ENCODE data around the gene SUN3.

Gene SUN3

GRCh38 chr7:48059706-48060105 is 30.8 kb upstream of the SUN3 start:
- in situ Hi-C loops (cut with MboI; ENCODE audit: low pct_unique_long_range_greater_than_20kb, low sequenced_read_pairs, unreplicated experiment): no loop called here
- DNase-seq (ENCODE audit: low spot score): no peak
- TF ChIP-seq, protein P1, sequence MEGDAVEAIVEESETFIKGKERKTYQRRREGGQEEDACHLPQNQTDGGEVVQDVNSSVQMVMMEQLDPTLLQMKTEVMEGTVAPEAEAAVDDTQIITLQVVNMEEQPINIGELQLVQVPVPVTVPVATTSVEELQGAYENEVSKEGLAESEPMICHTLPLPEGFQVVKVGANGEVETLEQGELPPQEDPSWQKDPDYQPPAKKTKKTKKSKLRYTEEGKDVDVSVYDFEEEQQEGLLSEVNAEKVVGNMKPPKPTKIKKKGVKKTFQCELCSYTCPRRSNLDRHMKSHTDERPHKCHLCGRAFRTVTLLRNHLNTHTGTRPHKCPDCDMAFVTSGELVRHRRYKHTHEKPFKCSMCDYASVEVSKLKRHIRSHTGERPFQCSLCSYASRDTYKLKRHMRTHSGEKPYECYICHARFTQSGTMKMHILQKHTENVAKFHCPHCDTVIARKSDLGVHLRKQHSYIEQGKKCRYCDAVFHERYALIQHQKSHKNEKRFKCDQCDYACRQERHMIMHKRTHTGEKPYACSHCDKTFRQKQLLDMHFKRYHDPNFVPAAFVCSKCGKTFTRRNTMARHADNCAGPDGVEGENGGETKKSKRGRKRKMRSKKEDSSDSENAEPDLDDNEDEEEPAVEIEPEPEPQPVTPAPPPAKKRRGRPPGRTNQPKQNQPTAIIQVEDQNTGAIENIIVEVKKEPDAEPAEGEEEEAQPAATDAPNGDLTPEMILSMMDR (IDR thresholded peaks at IDR 0.05; ENCODE audit: extremely low read depth, insufficient read depth, missing control alignments): no peak

- no peak for DNase-seq (ENCODE audit: low spot score)
- in situ Hi-C loops (cut with MboI; ENCODE audit: low pct_unique_long_range_greater_than_20kb, low sequenced_read_pairs, unreplicated experiment): no loop called here
- TF ChIP-seq, protein P1 (IDR thresholded peaks at IDR 0.05; ENCODE audit: extremely low read depth, insufficient read depth, missing control alignments): no peak
Observed at GRCh38 chr7:48058990-48059389, 30.1 kb upstream of the SUN3 start.

GRCh38 chr7:48053736-48054135 is 24.8 kb upstream of the SUN3 start:
- TF ChIP-seq, protein P1 (IDR thresholded peaks at IDR 0.05; ENCODE audit: extremely low read depth, insufficient read depth, missing control alignments): no peak
- no peak for DNase-seq (ENCODE audit: low spot score)

DNA sequence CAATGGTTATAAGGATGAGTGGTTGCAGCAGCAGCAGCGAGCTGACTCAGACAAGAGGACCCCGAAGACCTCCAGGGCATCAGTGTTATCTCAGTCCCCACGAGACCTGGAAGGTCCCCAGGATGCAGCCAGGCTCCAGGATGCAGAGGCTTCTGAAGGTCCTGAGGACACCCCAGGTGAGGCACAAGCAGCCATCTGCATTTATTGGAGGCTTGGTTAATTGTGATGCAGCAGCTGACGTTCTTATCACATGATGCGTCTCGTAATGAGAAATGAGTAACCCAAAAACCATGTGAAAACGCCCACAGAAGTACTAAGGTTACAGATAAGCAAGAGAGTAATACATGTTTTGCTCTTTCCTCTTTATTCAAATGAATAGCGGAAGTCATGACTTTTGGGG is 23.8 kb upstream of the SUN3 start:
- TF ChIP-seq, protein P1 (IDR thresholded peaks at IDR 0.05; ENCODE audit: extremely low read depth, insufficient read depth, missing control alignments): no peak
- in situ Hi-C loops (cut with MboI; ENCODE audit: low pct_unique_long_range_greater_than_20kb, low sequenced_read_pairs, unreplicated experiment): no loop called here
- no peak for DNase-seq (ENCODE audit: low spot score)

More at GRCh38 chr7:48053736-48054135, 24.8 kb upstream of the SUN3 start:
- in situ Hi-C loops (cut with MboI; ENCODE audit: low pct_unique_long_range_greater_than_20kb, low sequenced_read_pairs, unreplicated experiment): no loop called here

DNA sequence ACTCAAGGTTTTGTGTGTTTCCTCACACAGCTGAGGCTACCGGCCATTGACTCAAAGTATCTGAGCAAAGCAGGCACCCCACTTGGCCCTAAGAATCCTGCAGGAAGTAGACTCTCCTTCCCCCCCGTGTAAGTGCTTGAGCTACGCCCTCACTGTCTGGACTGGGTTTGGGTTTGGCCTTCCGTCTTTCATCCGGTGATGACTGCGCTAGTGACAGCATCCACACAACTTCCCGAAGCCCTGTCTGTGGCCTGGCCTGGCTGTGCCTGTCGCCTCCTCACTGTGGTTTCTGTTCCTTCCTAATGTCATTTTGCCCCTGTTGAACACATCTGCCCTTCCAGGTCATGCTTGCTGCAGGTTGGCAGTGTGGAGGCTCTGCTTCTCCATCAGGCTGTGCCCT is 20.9 kb upstream of the SUN3 start:
- in situ Hi-C loops (cut with MboI; ENCODE audit: low pct_unique_long_range_greater_than_20kb, low sequenced_read_pairs, unreplicated experiment): no loop called here
- DNase-seq (ENCODE audit: low spot score): no peak
- TF ChIP-seq, protein P1 (IDR thresholded peaks at IDR 0.05; ENCODE audit: extremely low read depth, insufficient read depth, missing control alignments): no peak

DNA sequence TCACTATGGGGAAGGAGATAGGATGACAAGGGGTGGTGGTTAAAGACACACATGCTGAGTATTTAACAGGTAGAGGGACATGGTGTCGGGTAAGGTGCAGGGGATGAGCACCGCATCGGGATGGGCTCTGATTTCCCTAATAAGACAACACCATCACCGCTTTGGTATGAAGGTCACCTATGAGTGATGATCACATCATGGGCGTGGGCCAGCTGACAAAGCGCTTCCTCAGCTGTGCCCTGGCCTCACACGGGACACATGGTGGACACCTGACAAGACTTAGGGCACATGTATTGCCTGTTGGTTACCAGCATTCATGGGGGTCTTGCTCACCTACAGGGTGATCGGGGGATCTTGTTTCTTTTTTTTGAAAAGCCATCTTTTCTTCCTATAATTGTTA is 19.2 kb upstream of the SUN3 start:
- TF ChIP-seq, protein P1 (IDR thresholded peaks at IDR 0.05; ENCODE audit: extremely low read depth, insufficient read depth, missing control alignments): no peak
- DNase-seq (ENCODE audit: low spot score): no peak
- in situ Hi-C loops (cut with MboI; ENCODE audit: low pct_unique_long_range_greater_than_20kb, low sequenced_read_pairs, unreplicated experiment): no loop called here

DNA sequence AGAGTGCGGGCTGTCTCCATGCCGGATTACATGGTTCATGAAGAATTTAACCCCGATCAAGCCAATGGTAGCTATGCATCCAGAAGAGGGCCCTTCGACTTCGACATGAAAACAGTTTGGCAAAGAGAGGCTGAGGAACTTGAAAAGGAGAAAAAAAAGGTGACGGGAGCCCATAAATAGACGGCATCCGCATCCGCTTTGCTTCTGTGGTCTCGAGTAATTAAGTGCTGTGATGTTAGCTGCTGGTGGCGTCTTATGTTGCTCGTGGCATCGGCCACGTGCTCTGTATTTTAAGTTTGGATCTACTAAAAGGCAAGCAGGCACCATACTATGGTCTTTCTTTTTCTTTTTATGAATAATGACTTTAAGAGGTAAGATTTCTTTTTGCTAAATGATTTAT is 17.6 kb upstream of the SUN3 start:
- no peak for DNase-seq (ENCODE audit: low spot score)
- in situ Hi-C loops (cut with MboI; ENCODE audit: low pct_unique_long_range_greater_than_20kb, low sequenced_read_pairs, unreplicated experiment): no loop called here
- TF ChIP-seq, protein P1 (IDR thresholded peaks at IDR 0.05; ENCODE audit: extremely low read depth, insufficient read depth, missing control alignments): no peak
